HG02678 (cell line): ENCODE results near the gene SMAD3.

ENCODE experiments used
- ATAC-seq: cut with Tn5 transposase; IDR thresholded peaks from one replicate; pipeline ENCODE4 v1.9.1; 2021; ENCODE audit warnings: mild to moderate bottlenecking, moderate library complexity; ENCODE audit not compliant: unreplicated experiment

Gene SMAD3

GRCh38 chr15:67192185-67192820 lies 126.9 kb downstream of the SMAD3 start:
- no peak for ATAC-seq

- no peak for ATAC-seq
Observed at GRCh38 chr15:67193223-67193990, 128.0 kb downstream of the SMAD3 start.

GRCh38 chr15:67194171-67195114 lies 129.0 kb downstream of the SMAD3 start:
- no peak for ATAC-seq

- ATAC-seq: no peak
Observed at GRCh38 chr15:67195305-67195704, 129.9 kb downstream of the SMAD3 start.

GRCh38 chr15:67196222-67196621 lies 130.8 kb downstream of the SMAD3 start:
- ATAC-seq: no peak

GRCh38 chr15:67196672-67197363 lies 131.4 kb downstream of the SMAD3 start:
- ATAC-seq: no peak

- no peak for ATAC-seq
Observed at GRCh38 chr15:67197364-67197695, 131.9 kb downstream of the SMAD3 start.

GRCh38 chr15:67198157-67198754 lies 132.9 kb downstream of the SMAD3 start:
- ATAC-seq: peak; percentile 80

GRCh38 chr15:67199391-67199790 lies 134.0 kb downstream of the SMAD3 start:
- ATAC-seq: no peak

GRCh38 chr15:67199881-67200763 lies 134.7 kb downstream of the SMAD3 start:
- ATAC-seq: no peak

GRCh38 chr15:67201136-67201535 lies 135.7 kb downstream of the SMAD3 start:
- no peak for ATAC-seq

GRCh38 chr15:67202091-67202490 lies 136.7 kb downstream of the SMAD3 start:
- no peak for ATAC-seq

GRCh38 chr15:67202991-67203390 lies 137.6 kb downstream of the SMAD3 start:
- no peak for ATAC-seq

GRCh38 chr15:67207555-67208207 lies 142.3 kb downstream of the SMAD3 start:
- ATAC-seq: no peak

- ATAC-seq: no peak
Observed at GRCh38 chr15:67208396-67208795, 143.0 kb downstream of the SMAD3 start.

GRCh38 chr15:67210555-67211168 lies 145.3 kb downstream of the SMAD3 start:
- ATAC-seq: no peak

- no peak for ATAC-seq
Observed at GRCh38 chr15:67212684-67213367, 147.4 kb downstream of the SMAD3 start.

GRCh38 chr15:67215102-67215501 lies 149.7 kb downstream of the SMAD3 start:
- no peak for ATAC-seq
